IMR-90 (cell line): ENCODE results near the gene DOCK10. TPM values are rescaled to one million over a fixed set of nuclear protein-coding genes. Genes with fewer than 3 reads are reported as not detected.

Experiments
- ATAC-seq: fragments of 200-7000 bp; cut with Tn5 transposase; 2 replicates; pipeline ENCODE4 v1.9.1; 2020; ENCODE audit warnings: low read depth, mild to moderate bottlenecking, moderate library complexity
- BruUV-seq: library from RNA; stranded (reverse); fragments of 400-500 nt; replicated peaks from 2 replicates; lab custom pipeline; 2021; lab: Mats Ljungman, UMichigan
- CTCF ChIA-PET: fragments of 300-600 bp; formaldehyde crosslinking; extraction: SDS; loops from one replicate; lab custom pipeline; 2021; ENCODE audit warnings: antibody characterized with exemption; lab: Yijun Ruan, JAX
- POLR2A ChIA-PET: fragments of 300-600 bp; sonication (Branson Sonifier 250); formaldehyde crosslinking; loops from one replicate; lab custom pipeline; 2022; ENCODE audit warnings: antibody characterized with exemption; ENCODE audit not compliant: unreplicated experiment; lab: Charles Lee
- DNase-seq: peaks from one replicate; pipeline ENCODE4 v3.0.0; 2013
- H2AFZ ChIP-seq: replicated peaks from 2 replicates; pipeline ENCODE3; 2013; ENCODE audit warnings: low read length, mild to moderate bottlenecking; ENCODE audit not compliant: poor library complexity
- H2AK5ac ChIP-seq: 2 replicates; pipeline ENCODE4 v1.6.1; 2013; ENCODE audit warnings: low read depth, low read length, inconsistent platforms
- H2AK9ac ChIP-seq: replicated peaks from 2 replicates; pipeline ENCODE3; 2013; ENCODE audit warnings: mild to moderate bottlenecking, low read depth, low read length, moderate library complexity; ENCODE audit not compliant: poor library complexity
- H2BK120ac ChIP-seq: 2 replicates; pipeline ENCODE4 v1.6.1; 2013; ENCODE audit warnings: low read depth, low read length, inconsistent platforms
- H2BK15ac ChIP-seq: 3 replicates; pipeline ENCODE4 v1.6.1; 2013; ENCODE audit warnings: low read depth, low read length, inconsistent platforms
- H2BK20ac ChIP-seq: 2 replicates; pipeline ENCODE4 v1.6.1; 2013; ENCODE audit warnings: low read depth, mild to moderate bottlenecking, inconsistent platforms, low read length, moderate library complexity
- H2BK5ac ChIP-seq: 2 replicates; pipeline ENCODE4 v1.6.1; 2013; ENCODE audit warnings: mild to moderate bottlenecking, low read depth, low read length, inconsistent platforms; ENCODE audit not compliant: poor library complexity, severe bottlenecking
- H3K14ac ChIP-seq: replicated peaks from 2 replicates; pipeline ENCODE4 v1.6.1; 2013; ENCODE audit warnings: low read depth, low read length, inconsistent platforms
- H3K18ac ChIP-seq: 2 replicates; pipeline ENCODE4 v1.6.1; 2013; ENCODE audit warnings: low read depth, low read length, control low read depth
- H3K23ac ChIP-seq: 2 replicates; pipeline ENCODE4 v1.6.1; 2013; ENCODE audit warnings: low read depth, low read length, inconsistent platforms
- H3K27ac ChIP-seq: 2 replicates; pipeline ENCODE4 v1.5.1; 2013; ENCODE audit warnings: mild to moderate bottlenecking, control low read depth, low read length; ENCODE audit not compliant: insufficient read depth
- H3K27me3 ChIP-seq: 2 replicates; pipeline ENCODE4 v1.6.1; 2013; ENCODE audit warnings: low read length; ENCODE audit not compliant: control insufficient read depth, insufficient read depth
- H3K36me3 ChIP-seq: 2 replicates; pipeline ENCODE4 v1.6.1; 2013; ENCODE audit warnings: low read length, mixed read lengths; ENCODE audit not compliant: control insufficient read depth, insufficient read depth
- H3K4ac ChIP-seq: 2 replicates; pipeline ENCODE4 v1.6.1; 2013; ENCODE audit warnings: low read depth, low read length, inconsistent platforms
- H3K4me1 ChIP-seq: 2 replicates; pipeline ENCODE4 v1.6.1; 2013; ENCODE audit warnings: low read length, mixed read lengths; ENCODE audit not compliant: control insufficient read depth, insufficient read depth
- H3K4me2 ChIP-seq: 2 replicates; pipeline ENCODE4 v1.6.1; 2013; ENCODE audit warnings: low read depth, mild to moderate bottlenecking, control low read depth, low read length, moderate library complexity
- H3K4me3 ChIP-seq: 2 replicates; pipeline ENCODE4 v1.5.1; 2013; ENCODE audit warnings: low read depth, mild to moderate bottlenecking, control low read depth, low read length, moderate library complexity; ENCODE audit not compliant: insufficient read depth
- H3K56ac ChIP-seq: 2 replicates; pipeline ENCODE4 v1.6.1; 2013; ENCODE audit warnings: low read length, inconsistent platforms; ENCODE audit not compliant: insufficient read depth; ENCODE audit errors: extremely low read depth
- H3K79me1 ChIP-seq, 2 experiments: 2 replicates each; pipeline ENCODE4 v1.6.1; 2013; ENCODE audit warnings: low read length in 2 of 2, inconsistent platforms in 1 of 2, low read depth in 1 of 2
- H3K9ac ChIP-seq: 2 replicates; pipeline ENCODE4 v1.6.1; 2013; ENCODE audit warnings: low read depth, low read length, control low read depth
- H3K9me1 ChIP-seq: 2 replicates; pipeline ENCODE4 v1.6.1; 2013; ENCODE audit warnings: low read length, inconsistent platforms; ENCODE audit not compliant: insufficient read depth
- H3K9me3 ChIP-seq: 2 replicates; pipeline ENCODE4 v1.6.1; 2013; ENCODE audit warnings: low read length; ENCODE audit not compliant: control insufficient read depth, insufficient read depth
- H4K20me1 ChIP-seq: 2 replicates; pipeline ENCODE4 v1.6.1; 2013; ENCODE audit warnings: low read length, inconsistent platforms; ENCODE audit not compliant: insufficient read depth
- H4K5ac ChIP-seq: 2 replicates; pipeline ENCODE4 v1.6.1; 2013; ENCODE audit warnings: mild to moderate bottlenecking, low read depth, low read length, control low read depth
- H4K8ac ChIP-seq, 2 experiments: 2 replicates each; pipeline ENCODE4 v1.6.1; 2013; ENCODE audit warnings: low read depth in 2 of 2, low read length in 2 of 2, control low read depth in 1 of 2, inconsistent platforms in 1 of 2
- H4K91ac ChIP-seq: 2 replicates; pipeline ENCODE4 v1.6.1; 2013; ENCODE audit warnings: low read depth, low read length, inconsistent platforms; ENCODE audit not compliant: insufficient read depth
- BHLHE40 ChIP-seq: fragments of 150-350 bp; IDR thresholded peaks from 2 replicates; pipeline ENCODE4 v1.6.1; 2016; ENCODE audit warnings: mild to moderate bottlenecking, low read depth, low read length
- CEBPB ChIP-seq: IDR thresholded peaks from 2 replicates; pipeline ENCODE4 v1.6.1; 2012; ENCODE audit warnings: low read depth, low read length, improper control_type of control experiment
- CHD1 ChIP-seq: IDR thresholded peaks from 2 replicates; pipeline ENCODE4 v1.6.1; 2012; ENCODE audit warnings: low read depth, low read length, improper control_type of control experiment
- ELK1 ChIP-seq: fragments of 150-350 bp; IDR thresholded peaks from 2 replicates; pipeline ENCODE4 v1.6.1; 2016; ENCODE audit warnings: low read depth, mild to moderate bottlenecking, low read length, moderate library complexity, borderline replicate concordance
- FOS ChIP-seq: fragments of 150-350 bp; IDR thresholded peaks from 2 replicates; pipeline ENCODE4 v1.6.1; 2016; ENCODE audit warnings: low read depth, low read length
- MAFK ChIP-seq: IDR thresholded peaks from 2 replicates; pipeline ENCODE4 v1.6.1; 2012; ENCODE audit warnings: low read depth, low read length, improper control_type of control experiment
- MAZ ChIP-seq: IDR thresholded peaks from 2 replicates; pipeline ENCODE4 v1.6.1; 2012; ENCODE audit warnings: low read depth, mild to moderate bottlenecking, low read length, improper control_type of control experiment, moderate library complexity, borderline replicate concordance
- MXI1 ChIP-seq: IDR thresholded peaks from 2 replicates; pipeline ENCODE4 v1.6.1; 2012; ENCODE audit warnings: low read depth, mild to moderate bottlenecking, low read length, moderate library complexity, borderline replicate concordance
- NFE2L2 ChIP-seq: fragments of 150-350 bp; IDR thresholded peaks from 2 replicates; pipeline ENCODE4 v1.6.1; 2016; ENCODE audit warnings: low read depth, mild to moderate bottlenecking, low read length
- RCOR1 ChIP-seq: IDR thresholded peaks from 2 replicates; pipeline ENCODE4 v1.6.1; 2012; ENCODE audit warnings: mild to moderate bottlenecking, low read length, improper control_type of control experiment; ENCODE audit not compliant: insufficient replicate concordance
- RFX5 ChIP-seq: IDR thresholded peaks from 2 replicates; pipeline ENCODE4 v1.8.0; 2012; ENCODE audit warnings: low read depth, mild to moderate bottlenecking, low read length, moderate library complexity
- SMC3 ChIP-seq: fragments of 150-350 bp; IDR thresholded peaks from 2 replicates; pipeline ENCODE4 v1.6.1; 2016; ENCODE audit warnings: low read depth, mild to moderate bottlenecking, antibody characterized with exemption, low read length, moderate library complexity
- USF2 ChIP-seq: fragments of 150-350 bp; IDR thresholded peaks from 2 replicates; pipeline ENCODE4 v1.6.1; 2017; ENCODE audit warnings: mild to moderate bottlenecking, antibody characterized with exemption, low read length, low read depth
- WGBS, 2 experiments: methylation state at CpG; one replicate each; pipeline versions ENCODE4 v1.1.5 to v1.1.7; 2013; ENCODE audit warnings: missing lambda C conversion rate in 2 of 2; ENCODE audit not compliant: insufficient read length in 1 of 2; ENCODE audit errors: extremely low coverage in 2 of 2; 5-methylcytosine and 5-hydroxymethylcytosine counted together
- dilution Hi-C: fragments of 300-500 bp; cut with HindIII; formaldehyde crosslinking; loops from one replicate; pipeline ENCODE4 v1.14.3; 2018; ENCODE audit warnings: low sequenced_read_pairs; ENCODE audit not compliant: unreplicated experiment
- in situ Hi-C: fragments of 300-500 bp; cut with MboI; formaldehyde crosslinking; loops from 3 replicates; pipeline ENCODE4 v1.14.3; 2019; ENCODE audit warnings: low sequenced_read_pairs, inconsistent platforms, mixed read lengths
- intact Hi-C: fragments of 100-400 bp; cut with micrococcal nuclease; formaldehyde crosslinking; loops from 2 replicates; pipeline ENCODE4 v1.10.0; 2022
- polyA plus RNA-seq, 3 experiments: library from polyadenylated mRNA; depleted of rRNA; stranded (reverse); fragments of >200 nt; gene quantifications; 2 replicates each; pipeline ENCODE4 v1.2.3, GENCODE V29; 2012; ENCODE audit warnings: low replicate concordance in 1 of 3
- total RNA-seq: library from RNA; depleted of rRNA; stranded (reverse); fragments of >200 nt; gene quantifications from 2 replicates; pipeline ENCODE4 v1.2.3, GENCODE V29; 2012
- TF ChIP-seq, protein P1 (sequence below): conservative IDR thresholded peaks from 2 replicates; pipeline ENCODE4 v1.5.1; 2012; ENCODE audit warnings: mild to moderate bottlenecking, low read depth, low read length, improper control_type of control experiment

DOCK10 gene
- total and polyA plus RNA-seq, 2 of the 4 experiments (the other 2 are of a cell fraction) = 58.6 to 75.3 TPM

DNA sequence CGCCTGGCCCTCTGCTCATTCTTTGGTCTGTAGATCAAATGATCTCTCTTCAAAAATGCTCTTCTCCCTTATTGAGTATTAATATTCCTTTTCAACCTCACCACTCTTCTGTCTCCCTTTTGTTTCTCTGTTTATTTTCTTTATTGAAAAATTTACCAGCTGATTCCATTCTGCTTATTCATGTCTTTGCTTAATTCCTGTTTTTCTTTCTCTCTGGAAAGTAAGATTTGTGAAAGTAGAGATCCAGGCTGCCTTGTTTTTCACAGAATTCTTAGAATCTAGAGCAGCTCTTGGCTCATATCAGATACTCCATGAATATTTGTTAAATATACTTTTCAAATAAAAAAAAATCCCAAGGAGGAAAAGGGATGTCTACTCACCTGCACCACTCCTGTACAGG lies 157.0 kb downstream of the DOCK10 start:
- in situ Hi-C loops (no loop called here), dilution Hi-C loops (no loop called here), intact Hi-C loops (loop anchor here (5.0 kb wide), 1 partner anchor 777 kb away; no protein-coding TSS in a partner anchor)
- WGBS, 2 experiments = no CpG with 5 or more reads among the region's 1 CpG
- H3K4me2 ChIP-seq = no peak overlapping the region
- H2BK20ac ChIP-seq = no peak overlapping the region
- H4K8ac ChIP-seq = no peak overlapping the region; a peak in 1 of 4 replicates
- ChIA-PET CTCF (no interaction called here), POLR2A (no interaction called here)
- no peaks in the 10 kb centered on the region for H3K9me3 ChIP-seq
- H3K79me1 ChIP-seq = peaks cover 9 to 19% of the 10 kb centered on the region in 2 experiments; a peak in 3 of 4 replicates
- no peak overlapping the region for H2AK9ac ChIP-seq
- H2BK120ac ChIP-seq = peak overlapping the region; percentile 66
- H2AFZ ChIP-seq = no peak overlapping the region
- H3K4me3 ChIP-seq = no peak overlapping the region
- H2BK5ac ChIP-seq = peak overlapping the region; percentile 90
- H3K9me1 ChIP-seq = peaks cover 6% of the 10 kb centered on the region
- H3K27me3 ChIP-seq = no peaks in the 10 kb centered on the region
- no peak overlapping the region; the same call in 1 of the 2 replicates for H4K91ac ChIP-seq
- H3K27ac ChIP-seq = peak overlapping the region; percentile 76
- peak; percentile 31 for DNase-seq
- H3K56ac ChIP-seq = no peak overlapping the region
- H3K14ac ChIP-seq = no peak overlapping the region; the same call in 1 of the 2 replicates
- H3K36me3 ChIP-seq = no peaks in the 10 kb centered on the region
- no peak for ATAC-seq
- no peak overlapping the region for H3K23ac ChIP-seq
- TF ChIP-seq MAFK (no peak), CEBPB (no peak), NFE2L2 (no peak), CHD1 (no peak), MXI1 (no peak), ELK1 (no peak), RFX5 (no peak), USF2 (no peak), SMC3 (no peak), RCOR1 (no peak), MAZ (no peak), BHLHE40 (no peak), FOS (no peak)
- TF ChIP-seq, protein P1, sequence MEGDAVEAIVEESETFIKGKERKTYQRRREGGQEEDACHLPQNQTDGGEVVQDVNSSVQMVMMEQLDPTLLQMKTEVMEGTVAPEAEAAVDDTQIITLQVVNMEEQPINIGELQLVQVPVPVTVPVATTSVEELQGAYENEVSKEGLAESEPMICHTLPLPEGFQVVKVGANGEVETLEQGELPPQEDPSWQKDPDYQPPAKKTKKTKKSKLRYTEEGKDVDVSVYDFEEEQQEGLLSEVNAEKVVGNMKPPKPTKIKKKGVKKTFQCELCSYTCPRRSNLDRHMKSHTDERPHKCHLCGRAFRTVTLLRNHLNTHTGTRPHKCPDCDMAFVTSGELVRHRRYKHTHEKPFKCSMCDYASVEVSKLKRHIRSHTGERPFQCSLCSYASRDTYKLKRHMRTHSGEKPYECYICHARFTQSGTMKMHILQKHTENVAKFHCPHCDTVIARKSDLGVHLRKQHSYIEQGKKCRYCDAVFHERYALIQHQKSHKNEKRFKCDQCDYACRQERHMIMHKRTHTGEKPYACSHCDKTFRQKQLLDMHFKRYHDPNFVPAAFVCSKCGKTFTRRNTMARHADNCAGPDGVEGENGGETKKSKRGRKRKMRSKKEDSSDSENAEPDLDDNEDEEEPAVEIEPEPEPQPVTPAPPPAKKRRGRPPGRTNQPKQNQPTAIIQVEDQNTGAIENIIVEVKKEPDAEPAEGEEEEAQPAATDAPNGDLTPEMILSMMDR = no peak
- H3K4me1 ChIP-seq = peaks cover 24% of the 10 kb centered on the region
- H3K4ac ChIP-seq = peak overlapping the region; percentile 53
- H2AK5ac ChIP-seq = no peak overlapping the region; the same call in 1 of the 2 replicates
- H2BK15ac ChIP-seq = no peak overlapping the region
- BruUV-seq = no TSS peak
- H3K9ac ChIP-seq = no peak overlapping the region
- peak overlapping the region; percentile 33; the same call in 1 of the 2 replicates for H3K18ac ChIP-seq
- H4K20me1 ChIP-seq = no peaks in the 10 kb centered on the region
- no peak overlapping the region for H4K5ac ChIP-seq
